Right cardiac atrium (tissue), 5 donors: ENCODE data around the gene DALRD3. TPM values are rescaled to one million over a fixed set of nuclear protein-coding genes. Genes with fewer than 3 reads are reported as not detected.

Experiments
- ATAC-seq, 2 donors: fragments of 200-7000 bp; cut with Tn5 transposase; one replicate each; pipeline versions ENCODE4 v1.8.0 to v1.9.1; 2020; ENCODE audit warnings: moderate library complexity in 2 of 2, mild to moderate bottlenecking in 1 of 2
- DNase-seq, 3 donors: peaks; one replicate each; pipeline ENCODE4 v3.0.0-alpha.2; 2020
- H3K27ac ChIP-seq: one replicate; pipeline ENCODE4 v1.5.1; 2013; ENCODE audit warnings: mild to moderate bottlenecking, low read length, control low read depth, moderate library complexity
- H3K27me3 ChIP-seq: one replicate; pipeline ENCODE4 v1.6.1; 2013; ENCODE audit not compliant: control insufficient read depth, insufficient read depth
- H3K4me1 ChIP-seq: one replicate; pipeline ENCODE4 v1.6.1; 2013; ENCODE audit warnings: low read length; ENCODE audit not compliant: control insufficient read depth, insufficient read depth
- H3K4me3 ChIP-seq: one replicate; pipeline ENCODE4 v1.5.1; 2013; ENCODE audit warnings: low read length, control low read depth
- H3K9me3 ChIP-seq: one replicate; pipeline ENCODE4 v1.6.1; 2013; ENCODE audit warnings: low read length; ENCODE audit not compliant: control insufficient read depth
- WGBS: extraction: QIAGEN DNeasy Blood & Tissue Kit; methylation state at CpG from one replicate; pipeline ENCODE4 v1.1.7; 2013; 5-methylcytosine and 5-hydroxymethylcytosine counted together
- intact Hi-C, 4 donors: fragments of 100-400 bp; cut with DNase I; formaldehyde crosslinking; loops; one replicate each; pipeline versions ENCODE4 v1.11.0 to v1.14.0; 2022 to 2023
- polyA plus RNA-seq: library from polyadenylated mRNA; stranded (reverse); fragments of 200-250 nt; gene quantifications from one replicate; pipeline ENCODE4 v1.2.3, GENCODE V29; 2013
- total RNA-seq, 4 donors: library from RNA; stranded (reverse); fragmentation: NEBNext Ultra II Directional; extraction: Animal tissue kit (Norgen Biotek cat#: 25700); gene quantifications; one replicate each; pipeline ENCODE4 v1.2.1, GENCODE V29; 2021
- donor health status: healthy with polysubstance abuse.
- donor health status: DM: no; HTN: yes; CAD: no.
- donor health status: DM: no; HTN: no; CAD: no.
- donor health status: DM: no; HTN: yes; CAD: no; lungs with severe emphysema.
- donor health status: DM: yes; HTN: yes; CAD: no.

Gene DALRD3
- total and polyA plus RNA-seq, 5 donors = 7.5 to 10.4 (median 9.9) TPM

- DNase-seq = no peak
- ATAC-seq = no peak
- H3K27ac ChIP-seq = peak overlapping the region; percentile 90
- 3% methylated on average over 21 of the region's 21 CpGs for WGBS
- peak overlapping the region; percentile 63 for H3K4me3 ChIP-seq
- intact Hi-C loops = no loop called here
- peaks cover 8% of the 10 kb centered on the region for H3K4me1 ChIP-seq
- H3K27me3 ChIP-seq = no peaks in the 10 kb centered on the region
- H3K9me3 ChIP-seq = no peaks in the 10 kb centered on the region
Measured at GRCh38 chr3:48989126-48989795, 29.1 kb downstream of the DALRD3 start.

DNA sequence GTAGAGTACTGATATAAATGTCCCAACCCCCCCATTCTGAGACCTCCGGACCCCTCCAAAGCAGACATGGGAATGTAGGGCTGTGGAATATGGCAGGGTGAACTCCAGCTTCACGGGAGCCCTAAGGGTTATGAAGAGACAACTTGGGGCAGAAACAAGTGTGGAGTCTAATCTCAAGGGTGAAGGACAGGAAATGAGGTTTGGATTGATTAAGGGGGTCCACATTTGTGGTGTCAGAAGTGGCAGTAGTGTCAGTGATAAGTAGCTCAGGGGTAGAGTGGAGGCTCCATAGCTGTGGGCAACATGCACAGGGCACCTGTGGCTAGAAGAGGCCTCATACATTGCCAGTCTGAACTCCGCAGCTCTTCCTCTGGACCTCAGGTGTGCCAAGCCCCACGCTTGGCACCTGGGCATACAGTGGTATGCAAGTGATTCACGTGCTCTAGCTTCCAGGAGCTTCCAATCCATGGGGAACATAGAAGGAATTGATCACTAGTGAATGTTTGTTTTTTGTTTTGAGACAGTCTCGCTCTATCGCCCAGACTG is 32.5 kb downstream of the DALRD3 start:
- DNase-seq (no peak), ATAC-seq (no peak)
- H3K27me3 ChIP-seq = no peaks in the 10 kb centered on the region
- no peak overlapping the region for H3K4me3 ChIP-seq
- H3K9me3 ChIP-seq = no peaks in the 10 kb centered on the region
- no peak overlapping the region for H3K27ac ChIP-seq
- intact Hi-C loops = no loop called here
- peaks cover under 1% of the 10 kb centered on the region for H3K4me1 ChIP-seq
- WGBS = 90% methylated on average over 7 of the region's 7 CpGs

DNA sequence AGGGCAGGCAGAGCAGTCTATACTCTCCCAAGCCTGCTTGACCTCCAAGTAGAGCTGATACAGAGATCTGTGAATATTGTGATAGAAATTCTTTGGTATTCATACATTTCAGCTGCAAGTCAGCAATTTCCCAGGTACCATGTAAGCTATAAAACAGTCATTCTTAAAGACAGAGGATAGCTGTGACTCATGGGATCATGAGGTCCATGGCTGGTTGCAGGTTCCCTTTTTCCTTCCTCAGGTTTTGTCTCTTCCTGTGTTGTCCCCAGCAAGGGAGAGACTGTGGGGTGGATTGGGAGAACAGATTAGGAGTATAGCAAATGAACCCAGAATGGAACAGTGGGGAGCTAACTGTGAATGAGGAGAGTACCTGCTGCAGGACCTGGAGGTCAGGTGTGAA is 33.7 kb downstream of the DALRD3 start:
- no peak overlapping the region for H3K27ac ChIP-seq
- ATAC-seq (no peak), DNase-seq (no peak)
- intact Hi-C loops = no loop called here
- H3K9me3 ChIP-seq = no peaks in the 10 kb centered on the region
- no peak overlapping the region for H3K4me3 ChIP-seq
- H3K27me3 ChIP-seq = no peaks in the 10 kb centered on the region
- H3K4me1 ChIP-seq = no peaks in the 10 kb centered on the region

GRCh38 chr3:48983096-48983495 is 35.3 kb downstream of the DALRD3 start:
- intact Hi-C loops = no loop called here
- ATAC-seq = no peak
- 88% methylated on average over 4 of the region's 4 CpGs for WGBS
- no peak for DNase-seq
- no peaks in the 10 kb centered on the region for H3K27me3 ChIP-seq
- no peak overlapping the region for H3K27ac ChIP-seq
- H3K9me3 ChIP-seq = no peaks in the 10 kb centered on the region
- no peaks in the 10 kb centered on the region for H3K4me1 ChIP-seq
- no peak overlapping the region for H3K4me3 ChIP-seq

DNA sequence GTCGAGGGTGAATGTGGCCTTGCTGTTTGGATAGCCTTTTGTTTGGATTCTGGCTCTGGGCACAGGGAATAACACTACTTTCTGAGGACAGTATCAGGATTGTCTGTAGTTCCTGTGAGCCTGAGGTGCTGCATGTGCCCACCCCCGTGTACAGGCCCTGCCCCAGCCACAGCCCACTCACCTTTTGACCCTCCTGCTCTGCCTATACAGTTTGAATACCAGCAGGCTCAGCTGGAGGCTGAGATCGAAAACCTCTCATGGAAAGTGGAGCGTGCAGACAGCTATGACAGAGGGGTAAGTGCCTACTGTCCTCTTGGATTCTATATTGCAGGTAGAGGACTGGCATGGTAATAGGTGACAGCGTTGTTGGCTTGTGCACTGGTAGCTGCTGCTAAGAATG is 35.7 kb downstream of the DALRD3 start:
- Histone ChIP-seq H3K9me3 (no peaks in the 10 kb centered on the region), H3K27me3 (no peaks in the 10 kb centered on the region), H3K4me1 (no peaks in the 10 kb centered on the region), H3K4me3 (no peak overlapping the region), H3K27ac (no peak overlapping the region)
- intact Hi-C loops = no loop called here
- ATAC-seq (no peak), DNase-seq (no peak)
- WGBS = 78% methylated on average over 5 of the region's 5 CpGs

GRCh38 chr3:48982016-48982415 is 36.4 kb downstream of the DALRD3 start:
- no peaks in the 10 kb centered on the region for H3K4me1 ChIP-seq
- no peak overlapping the region for H3K27ac ChIP-seq
- DNase-seq (no peak), ATAC-seq (no peak)
- intact Hi-C loops = no loop called here
- H3K27me3 ChIP-seq = no peaks in the 10 kb centered on the region
- no peaks in the 10 kb centered on the region for H3K9me3 ChIP-seq
- H3K4me3 ChIP-seq = no peak overlapping the region

GRCh38 chr3:48980295-48980694 is 38.1 kb downstream of the DALRD3 start:
- DNase-seq = no peak
- intact Hi-C loops = no loop called here
- Histone ChIP-seq H3K4me3 (no peak overlapping the region), H3K27ac (no peak overlapping the region), H3K4me1 (no peaks in the 10 kb centered on the region), H3K27me3 (no peaks in the 10 kb centered on the region), H3K9me3 (no peaks in the 10 kb centered on the region)
- no peak for ATAC-seq
- WGBS = 82% methylated on average over 4 of the region's 4 CpGs

DNA sequence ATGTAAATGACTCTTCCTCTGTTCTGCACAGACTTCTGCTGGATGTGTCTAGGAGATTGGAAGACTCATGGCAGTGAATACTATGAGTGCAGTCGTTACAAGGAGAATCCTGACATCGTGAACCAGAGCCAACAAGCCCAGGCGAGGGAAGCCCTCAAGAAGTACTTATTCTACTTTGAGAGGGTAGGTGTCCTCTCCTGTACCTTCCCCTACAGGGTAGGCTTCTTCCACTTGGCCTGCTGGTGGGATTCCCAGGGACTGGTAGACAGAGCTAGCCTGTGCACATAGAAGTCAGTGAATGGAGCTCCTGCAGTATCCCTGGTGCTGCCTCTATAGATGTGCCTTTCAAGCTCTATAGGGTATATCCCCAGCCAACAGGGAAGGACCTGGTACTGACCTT is 38.9 kb downstream of the DALRD3 start:
- intact Hi-C loops = no loop called here
- no peak overlapping the region for H3K4me3 ChIP-seq
- no peak for DNase-seq
- H3K9me3 ChIP-seq = no peaks in the 10 kb centered on the region
- ATAC-seq = no peak
- H3K27me3 ChIP-seq = no peaks in the 10 kb centered on the region
- no peak overlapping the region for H3K27ac ChIP-seq
- no peaks in the 10 kb centered on the region for H3K4me1 ChIP-seq
- 92% methylated on average over 3 of the region's 3 CpGs for WGBS

- Histone ChIP-seq H3K27ac (no peak overlapping the region), H3K4me3 (no peak overlapping the region), H3K27me3 (no peaks in the 10 kb centered on the region), H3K4me1 (no peaks in the 10 kb centered on the region), H3K9me3 (no peaks in the 10 kb centered on the region)
- intact Hi-C loops = no loop called here
- WGBS = 91% methylated on average over 10 of the region's 10 CpGs
- ATAC-seq = no peak
- no peak for DNase-seq
Measured at GRCh38 chr3:48974076-48974864, 44.1 kb downstream of the DALRD3 start.

DNA sequence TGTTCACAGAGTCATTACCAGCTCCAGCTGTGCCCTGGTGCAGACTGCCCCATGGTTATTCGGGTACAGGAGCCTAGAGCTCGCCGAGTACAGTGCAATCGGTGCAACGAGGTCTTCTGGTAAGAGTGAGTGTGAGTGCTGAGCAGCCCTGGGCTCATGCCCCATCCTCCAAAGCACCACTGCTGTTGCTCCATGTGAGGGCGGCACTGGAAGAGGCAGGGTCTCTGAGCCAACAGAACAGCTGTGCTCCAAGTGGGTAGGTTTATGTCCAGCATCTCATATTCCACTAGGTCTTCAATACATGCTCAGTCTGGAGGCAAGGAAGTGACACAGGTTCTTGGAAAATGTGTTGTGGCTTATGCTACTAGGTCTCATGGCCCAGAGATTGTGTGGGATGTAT is 47.8 kb downstream of the DALRD3 start:
- Histone ChIP-seq H3K4me1 (no peaks in the 10 kb centered on the region), H3K4me3 (no peak overlapping the region), H3K27me3 (no peaks in the 10 kb centered on the region), H3K9me3 (no peaks in the 10 kb centered on the region), H3K27ac (no peak overlapping the region)
- ATAC-seq (no peak), DNase-seq (no peak)
- 94% methylated on average over 6 of the region's 6 CpGs for WGBS
- intact Hi-C loops = no loop called here

- DNase-seq (no peak), ATAC-seq (peak; percentile 44 to 45)
- no peaks in the 10 kb centered on the region for H3K27me3 ChIP-seq
- intact Hi-C loops = loop anchor here in 1 of 4 donors (10.0 kb wide), 1 partner anchor 92 kb away; no protein-coding TSS in a partner anchor
- H3K9me3 ChIP-seq = no peaks in the 10 kb centered on the region
- no peak overlapping the region for H3K27ac ChIP-seq
- H3K4me1 ChIP-seq = no peaks in the 10 kb centered on the region
- 75% methylated on average over 7 of the region's 7 CpGs for WGBS
- no peak overlapping the region for H3K4me3 ChIP-seq
Measured at GRCh38 chr3:48966876-48967361, 51.5 kb downstream of the DALRD3 start.
